ENCODE results near the gene STXBP1. TPM values are rescaled to one million over a fixed set of nuclear protein-coding genes. Genes with fewer than 3 reads are reported as not detected.

STXBP1 gene
- total RNA-seq, 1 experiment from 2014 or later = 10.9 TPM

- no peaks in the 10 kb centered on the region for H3K9me3 ChIP-seq (ENCODE audit: low read depth, low read length, poor library complexity, severe bottlenecking)
- H3K4me1 ChIP-seq (ENCODE audit: insufficient read depth, low read length, poor library complexity, severe bottlenecking) = peaks cover 17% of the 10 kb centered on the region
- intact Hi-C loops (cut with micrococcal nuclease; ENCODE audit: unreplicated experiment) = no loop called here
- no peak overlapping the region for H3K27ac ChIP-seq (ENCODE audit: low read depth, low read length, poor library complexity, severe bottlenecking)
- no peak for TF ChIP-seq EZH2 (IDR thresholded peaks at IDR 0.05; ENCODE audit: borderline replicate concordance, low read depth, low read length, poor library complexity, severe bottlenecking)
- no peak for TF ChIP-seq CTCF (conservative IDR thresholded peaks at IDR 0.05; ENCODE audit: low read depth, low read length)
- ChIA-PET POLR2A (ENCODE audit: low non-redundant PET) (no interaction called here), CTCF (interaction anchor here (0.6 kb wide), 1 partner anchor 20 kb away, joined by 3 read pairs; no protein-coding TSS in a partner anchor)
- H3K36me3 ChIP-seq (ENCODE audit: insufficient read depth, low read length, poor library complexity, severe bottlenecking) = no peaks in the 10 kb centered on the region
- no TSS peak for BruUV-seq (replicated peaks)
- H3K4me3 ChIP-seq (ENCODE audit: low read depth, low read length, poor library complexity, severe bottlenecking) = no peak overlapping the region
- H3K27me3 ChIP-seq (replicated peaks; ENCODE audit: insufficient read depth, low read depth, low read length, poor library complexity) = no peaks in the 10 kb centered on the region
- no peak for DNase-seq (ENCODE audit: low spot score)
Measured at GRCh38 chr9:127571971-127572370, 40.1 kb upstream of the STXBP1 start.

GRCh38 chr9:127572961-127573721 is 38.9 kb upstream of the STXBP1 start:
- H3K27me3 ChIP-seq (replicated peaks; ENCODE audit: insufficient read depth, low read depth, low read length, poor library complexity) = no peaks in the 10 kb centered on the region
- DNase-seq (ENCODE audit: low spot score) = no peak
- CTCF ChIA-PET = no interaction called here
- peaks cover 9% of the 10 kb centered on the region for H3K4me1 ChIP-seq (ENCODE audit: insufficient read depth, low read length, poor library complexity, severe bottlenecking)
- intact Hi-C loops (cut with micrococcal nuclease; ENCODE audit: unreplicated experiment) = no loop called here
- no peaks in the 10 kb centered on the region for H3K9me3 ChIP-seq (ENCODE audit: low read depth, low read length, poor library complexity, severe bottlenecking)
- no peak overlapping the region for H3K27ac ChIP-seq (ENCODE audit: low read depth, low read length, poor library complexity, severe bottlenecking)
- no peak overlapping the region for H3K4me3 ChIP-seq (ENCODE audit: low read depth, low read length, poor library complexity, severe bottlenecking)
- POLR2A ChIA-PET (ENCODE audit: low non-redundant PET) = no interaction called here
- no TSS peak for BruUV-seq (replicated peaks)
- TF ChIP-seq EZH2 (IDR thresholded peaks at IDR 0.05; ENCODE audit: borderline replicate concordance, low read depth, low read length, poor library complexity, severe bottlenecking) = no peak
- no peak for TF ChIP-seq CTCF (conservative IDR thresholded peaks at IDR 0.05; ENCODE audit: low read depth, low read length)
- no peaks in the 10 kb centered on the region for H3K36me3 ChIP-seq (ENCODE audit: insufficient read depth, low read length, poor library complexity, severe bottlenecking)

DNA sequence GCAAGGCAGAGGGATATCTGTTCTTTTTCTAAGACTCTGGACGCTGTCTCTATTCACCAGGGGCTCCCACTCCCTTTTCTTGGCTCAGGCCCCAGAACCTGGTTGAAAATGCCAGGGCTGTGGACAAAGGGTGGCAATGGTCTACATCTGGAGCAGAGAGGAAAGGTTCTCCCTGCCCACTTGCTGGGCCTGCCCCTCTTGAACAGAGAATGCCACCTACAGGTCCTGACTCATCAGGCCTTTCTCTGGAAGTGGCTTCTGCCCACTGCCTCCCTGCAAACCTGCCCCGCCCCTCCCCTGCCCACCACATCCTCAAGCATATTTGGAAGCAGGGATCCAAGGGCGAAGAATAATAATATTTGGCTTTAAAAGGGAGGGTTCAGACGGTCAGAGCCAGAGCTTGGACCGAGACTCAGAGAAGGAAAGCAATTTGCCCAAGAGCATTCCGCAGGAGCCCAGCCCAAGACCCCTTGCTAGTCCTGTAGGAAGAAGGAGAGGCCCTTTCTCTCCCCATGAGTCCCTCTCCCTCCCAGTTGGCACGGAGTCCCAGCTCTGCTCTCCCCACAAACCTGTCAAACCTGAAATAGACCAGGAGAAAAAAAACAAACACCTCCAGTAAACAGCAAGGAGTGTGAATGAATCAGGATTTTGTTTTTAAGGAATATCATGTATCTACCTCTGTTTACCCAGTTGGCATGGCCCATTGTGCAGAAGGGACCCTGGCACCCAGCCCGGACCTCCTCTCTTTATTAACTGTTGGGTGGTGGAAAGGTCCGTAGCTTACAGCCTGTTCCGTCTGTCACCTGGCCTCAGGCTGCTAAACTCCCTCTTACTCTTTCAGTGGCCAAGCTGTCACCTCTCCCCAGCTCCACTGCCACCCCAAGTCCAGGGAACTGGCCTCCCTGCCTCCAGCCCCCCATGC is 37.7 kb upstream of the STXBP1 start:
- POLR2A ChIA-PET (ENCODE audit: low non-redundant PET) = no interaction called here

More for the DNA sequence above, 37.7 kb upstream of the STXBP1 start:
- Histone ChIP-seq H3K27ac (ENCODE audit: low read depth, low read length, poor library complexity, severe bottlenecking) (no peak overlapping the region), H3K4me3 (ENCODE audit: low read depth, low read length, poor library complexity, severe bottlenecking) (no peak overlapping the region), H3K9me3 (ENCODE audit: low read depth, low read length, poor library complexity, severe bottlenecking) (no peaks in the 10 kb centered on the region), H3K27me3 (replicated peaks; ENCODE audit: insufficient read depth, low read depth, low read length, poor library complexity) (no peaks in the 10 kb centered on the region), H3K4me1 (ENCODE audit: insufficient read depth, low read length, poor library complexity, severe bottlenecking) (peaks cover 16% of the 10 kb centered on the region), H3K36me3 (ENCODE audit: insufficient read depth, low read length, poor library complexity, severe bottlenecking) (no peaks in the 10 kb centered on the region)
- no TSS peak for BruUV-seq (replicated peaks)
- no peak for DNase-seq (ENCODE audit: low spot score)
- intact Hi-C loops (cut with micrococcal nuclease; ENCODE audit: unreplicated experiment) = no loop called here
- TF ChIP-seq EZH2 (IDR thresholded peaks at IDR 0.05; ENCODE audit: borderline replicate concordance, low read depth, low read length, poor library complexity, severe bottlenecking) = no peak
- TF ChIP-seq CTCF (conservative IDR thresholded peaks at IDR 0.05; ENCODE audit: low read depth, low read length) = no peak
- CTCF ChIA-PET = no interaction called here
